WTC11 (cell line): ENCODE measurements around the gene SLC22A7.

Experiments
- PREB ChIP-seq: sonication (generic); formaldehyde crosslinking; IDR thresholded peaks from 2 replicates; pipeline ENCODE4 v1.8.1; 2022; ENCODE audit warnings: mild to moderate bottlenecking, missing genetic modification reagents, moderate library complexity, borderline replicate concordance
- TF ChIP-seq, protein P1 (sequence below): fragments of 200-600 bp; IDR thresholded peaks from 2 replicates; pipeline ENCODE4 v1.8.0; 2022; ENCODE audit warnings: antibody characterized with exemption

- TF ChIP-seq PREB (CRISPR knock-in tag): no peak
- TF ChIP-seq, protein P1, sequence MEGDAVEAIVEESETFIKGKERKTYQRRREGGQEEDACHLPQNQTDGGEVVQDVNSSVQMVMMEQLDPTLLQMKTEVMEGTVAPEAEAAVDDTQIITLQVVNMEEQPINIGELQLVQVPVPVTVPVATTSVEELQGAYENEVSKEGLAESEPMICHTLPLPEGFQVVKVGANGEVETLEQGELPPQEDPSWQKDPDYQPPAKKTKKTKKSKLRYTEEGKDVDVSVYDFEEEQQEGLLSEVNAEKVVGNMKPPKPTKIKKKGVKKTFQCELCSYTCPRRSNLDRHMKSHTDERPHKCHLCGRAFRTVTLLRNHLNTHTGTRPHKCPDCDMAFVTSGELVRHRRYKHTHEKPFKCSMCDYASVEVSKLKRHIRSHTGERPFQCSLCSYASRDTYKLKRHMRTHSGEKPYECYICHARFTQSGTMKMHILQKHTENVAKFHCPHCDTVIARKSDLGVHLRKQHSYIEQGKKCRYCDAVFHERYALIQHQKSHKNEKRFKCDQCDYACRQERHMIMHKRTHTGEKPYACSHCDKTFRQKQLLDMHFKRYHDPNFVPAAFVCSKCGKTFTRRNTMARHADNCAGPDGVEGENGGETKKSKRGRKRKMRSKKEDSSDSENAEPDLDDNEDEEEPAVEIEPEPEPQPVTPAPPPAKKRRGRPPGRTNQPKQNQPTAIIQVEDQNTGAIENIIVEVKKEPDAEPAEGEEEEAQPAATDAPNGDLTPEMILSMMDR: no peak
These were observed 28.6 kb upstream of the SLC22A7 start for GRCh38 chr6:43269273-43270007.
